Stimulated activated CD8-positive, alpha-beta memory T cell treated with anti-CD3 and anti-CD28 coated beads, Interleukin-12 subunit alpha, Interleukin-12 subunit beta, amount 100 ng/mL, for 4 hours (primary cell): ENCODE results near the gene MAP4K4.

Experiments used
- DNase-seq: peaks from one replicate; pipeline ENCODE4 v3.0.0-alpha.2; 2020; ENCODE audit warnings: low read depth

MAP4K4 gene

GRCh38 chr2:101874069-101874468, 176.6 kb downstream of the MAP4K4 start:
- no peak for DNase-seq

GRCh38 chr2:101879466-101879865, 182.0 kb downstream of the MAP4K4 start:
- DNase-seq = no peak

GRCh38 chr2:101881131-101881530, 183.6 kb downstream of the MAP4K4 start:
- DNase-seq = no peak

GRCh38 chr2:101882769-101883307, 185.3 kb downstream of the MAP4K4 start:
- DNase-seq = no peak

- DNase-seq = no peak
Measured at GRCh38 chr2:101883860-101884259, 186.4 kb downstream of the MAP4K4 start.

GRCh38 chr2:101884423-101884822, 186.9 kb downstream of the MAP4K4 start:
- no peak for DNase-seq

GRCh38 chr2:101887328-101887727, 189.8 kb downstream of the MAP4K4 start:
- no peak for DNase-seq

- DNase-seq = no peak
Measured at GRCh38 chr2:101889460-101890098, 192.1 kb downstream of the MAP4K4 start.

- DNase-seq = no peak
Measured at GRCh38 chr2:101892377-101892776, 194.9 kb downstream of the MAP4K4 start.

- no peak for DNase-seq
Measured at GRCh38 chr2:101893681-101894381, 196.3 kb downstream of the MAP4K4 start.

- no peak for DNase-seq
Measured at GRCh38 chr2:101895039-101895438, 197.5 kb downstream of the MAP4K4 start.

- DNase-seq = no peak
Measured at GRCh38 chr2:101895819-101896322, 198.4 kb downstream of the MAP4K4 start.

GRCh38 chr2:101897301-101897700, 199.8 kb downstream of the MAP4K4 start:
- DNase-seq = no peak

GRCh38 chr2:101899265-101899664, 201.8 kb downstream of the MAP4K4 start:
- no peak for DNase-seq

- DNase-seq = no peak
Measured at GRCh38 chr2:101899871-101900270, 202.4 kb downstream of the MAP4K4 start.

GRCh38 chr2:101900375-101900774, 202.9 kb downstream of the MAP4K4 start:
- DNase-seq = no peak

- no peak for DNase-seq
Measured at GRCh38 chr2:101901241-101901640, 203.7 kb downstream of the MAP4K4 start.

GRCh38 chr2:101902169-101902568, 204.7 kb downstream of the MAP4K4 start:
- DNase-seq = no peak

GRCh38 chr2:101904916-101905315, 207.4 kb downstream of the MAP4K4 start:
- DNase-seq = no peak

- DNase-seq = no peak
Measured at GRCh38 chr2:101905746-101906336, 208.3 kb downstream of the MAP4K4 start.

GRCh38 chr2:101909760-101910159, 212.3 kb downstream of the MAP4K4 start:
- no peak for DNase-seq

GRCh38 chr2:101912545-101912944, 215.0 kb downstream of the MAP4K4 start:
- DNase-seq = no peak
